Lung (tissue), 12 donors: Measurements from ENCODE around the gene ZNF747. TPM values are rescaled to one million over a fixed set of nuclear protein-coding genes. Genes with fewer than 3 reads are reported as not detected.

Experiments
- ATAC-seq: fragments of 200-7000 bp; cut with Tn5 transposase; one replicate; pipeline ENCODE4 v1.9.1; 2020; ENCODE audit warnings: moderate number of reproducible peaks; ENCODE audit not compliant: insufficient read depth, low FRiP score
- DNase-seq, 3 donors: peaks; one replicate each; pipeline ENCODE4 v3.0.0-alpha.2; 2013 to 2017
- H3K27ac ChIP-seq, 2 donors: one replicate each; pipeline ENCODE4 v1.5.1; 2013; ENCODE audit warnings: mild to moderate bottlenecking in 2 of 2, moderate library complexity in 2 of 2, control low read depth in 1 of 2, inconsistent platforms in 1 of 2, low read depth in 1 of 2, low read length in 1 of 2
- H3K27me3 ChIP-seq, 3 donors: one replicate each; pipeline ENCODE4 v1.5.1; 2013; ENCODE audit warnings: low read length in 2 of 3; ENCODE audit not compliant: control insufficient read depth in 3 of 3, insufficient read depth in 3 of 3
- H3K36me3 ChIP-seq, 4 donors: one replicate each; pipeline ENCODE4 v1.5.1; 2013; ENCODE audit warnings: low read length in 4 of 4, mild to moderate bottlenecking in 1 of 4, moderate library complexity in 1 of 4; ENCODE audit not compliant: control insufficient read depth in 4 of 4, insufficient read depth in 4 of 4
- H3K4me1 ChIP-seq, 5 donors: one replicate each; pipeline ENCODE4 v1.5.1; 2013; ENCODE audit warnings: low read length in 5 of 5, mild to moderate bottlenecking in 2 of 5, moderate library complexity in 1 of 5; ENCODE audit not compliant: control insufficient read depth in 5 of 5, insufficient read depth in 5 of 5
- H3K4me3 ChIP-seq: one replicate; pipeline ENCODE4 v1.5.1; 2013; ENCODE audit warnings: mild to moderate bottlenecking, control low read depth, moderate library complexity
- H3K9ac ChIP-seq, 2 donors: one replicate each; pipeline ENCODE4 v1.5.1; 2013; ENCODE audit warnings: low read length in 2 of 2, control low read depth in 1 of 2; ENCODE audit not compliant: insufficient read depth in 1 of 2
- H3K9me3 ChIP-seq, 4 donors: one replicate each; pipeline ENCODE4 v1.5.1; 2013; ENCODE audit warnings: low read length in 3 of 4, mild to moderate bottlenecking in 1 of 4, moderate library complexity in 1 of 4; ENCODE audit not compliant: control insufficient read depth in 4 of 4, insufficient read depth in 3 of 4
- CTCF ChIP-seq: IDR thresholded peaks from 2 replicates; pipeline ENCODE4 v1.5.1; 2012; ENCODE audit warnings: mild to moderate bottlenecking; ENCODE audit errors: control extremely low read depth, extremely low read depth
- WGBS, 2 donors: extraction: QIAGEN DNeasy Blood & Tissue Kit; methylation state at CpG; one replicate each; pipeline ENCODE4 v1.1.7; 2013; 5-methylcytosine and 5-hydroxymethylcytosine counted together
- polyA plus RNA-seq, 2 donors: library from polyadenylated mRNA; stranded (reverse); fragments of 200-250 nt; gene quantifications; one replicate each; pipeline ENCODE4 v1.2.1, GENCODE V29; 2013
- total RNA-seq, 2 donors: library from RNA; depleted of rRNA in 1 of 2; stranded (reverse); fragments of >200 nt in 1 of 2; gene quantifications; one replicate each; pipeline ENCODE4 v1.2.1, GENCODE V29; 2014 to 2021
- donor health status: control.
- donor health status: control.
- donor health status: Bipolar disorder and iron deficiency.
- donor health status: healthy.
- donor health status: DM: yes; HTN: yes; CAD: no.

ZNF747 gene
- total and polyA plus RNA-seq, 4 donors = 7.1 to 11.7 (median 9.2) TPM

DNA sequence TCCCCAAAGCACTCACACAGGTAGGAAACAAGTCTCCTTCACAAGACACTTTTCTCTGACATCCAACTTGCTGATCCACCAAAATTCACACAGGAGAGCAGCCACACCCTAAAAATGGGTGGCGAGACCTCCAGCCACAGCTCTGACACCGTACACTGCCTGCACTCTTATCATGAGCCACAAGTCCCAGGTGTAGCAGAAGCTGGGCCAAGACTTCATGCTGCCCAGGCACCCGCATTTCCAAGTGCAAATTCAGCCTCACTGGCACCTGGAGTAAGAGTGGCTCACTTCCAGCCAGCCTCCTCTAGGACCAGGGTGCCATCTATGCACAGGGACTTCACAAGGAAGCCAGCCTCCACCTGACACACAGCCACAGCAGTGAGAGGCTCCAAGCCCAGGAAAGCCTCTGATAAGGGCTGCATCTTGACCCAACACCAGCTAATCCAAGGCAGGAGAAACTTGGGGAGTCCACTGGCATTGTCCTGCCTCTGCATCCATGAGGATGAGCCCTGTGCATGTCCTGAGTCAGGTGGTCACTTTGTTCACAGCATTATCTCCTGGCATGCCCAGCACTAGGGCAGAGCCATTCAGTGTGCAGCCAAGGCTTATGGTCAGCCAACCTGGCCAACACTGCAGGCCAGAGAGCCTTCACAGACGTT is 5.7 kb downstream of the ZNF747 start:
- no peak for ATAC-seq
- no peak for DNase-seq
- H3K9me3 ChIP-seq = no peaks in the 10 kb centered on the region
- H3K27me3 ChIP-seq = no peaks in the 10 kb centered on the region
- H3K9ac ChIP-seq = no peak overlapping the region
- WGBS, 2 donors = 78 to 83% methylated on average over 4 of the region's 4 CpGs
- H3K4me1 ChIP-seq = peaks cover 0 to 26% (median 8%) of the 10 kb centered on the region in 5 donors
- TF ChIP-seq CTCF = no peak
- no peak overlapping the region for H3K4me3 ChIP-seq
- peaks cover 0 to 15% (median 7%) of the 10 kb centered on the region in 4 donors for H3K36me3 ChIP-seq
- no peak overlapping the region for H3K27ac ChIP-seq

DNA sequence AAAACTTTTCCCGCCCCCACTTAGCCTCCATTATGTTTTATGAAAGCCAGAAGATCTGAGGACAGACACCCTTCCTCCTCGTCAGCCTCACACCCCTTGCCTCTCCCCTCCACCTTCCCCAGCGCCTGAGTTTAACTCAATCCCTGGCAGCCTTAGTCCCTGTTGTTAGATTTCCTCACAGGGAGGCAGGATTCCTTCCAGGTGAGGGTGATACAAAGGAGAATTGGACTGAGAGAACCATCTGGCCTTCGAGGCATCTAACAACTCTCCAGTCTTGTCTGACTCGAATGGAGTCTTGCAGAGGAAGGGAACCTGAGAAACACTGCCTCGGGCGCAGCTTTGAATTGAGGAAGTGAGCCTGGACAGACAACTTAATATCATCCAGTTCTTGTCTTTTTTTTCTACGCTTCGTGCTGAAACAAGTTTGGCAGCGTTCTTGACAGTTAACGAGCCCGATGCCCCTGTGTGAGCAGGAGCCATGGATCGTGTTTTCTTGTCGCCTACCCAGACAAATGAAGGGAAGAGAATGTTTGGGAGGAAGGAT is 7.0 kb downstream of the ZNF747 start:
- peak in 1 of 3 donors; percentile 55 for DNase-seq
- peaks cover 0 to 17% (median 7%) of the 10 kb centered on the region in 5 donors for H3K4me1 ChIP-seq
- TF ChIP-seq CTCF = no peak
- no peak overlapping the region for H3K4me3 ChIP-seq
- no peaks in the 10 kb centered on the region for H3K9me3 ChIP-seq
- peak overlapping the region; percentile 59 to 95 for H3K9ac ChIP-seq
- H3K27me3 ChIP-seq = no peaks in the 10 kb centered on the region
- WGBS, 2 donors = 5 to 8% methylated on average over 14 of the region's 14 CpGs
- no peak for ATAC-seq
- peak overlapping the region; percentile 74 to 99 for H3K27ac ChIP-seq
- H3K36me3 ChIP-seq = peaks cover 0 to 12% (median 7%) of the 10 kb centered on the region in 4 donors

- peak overlapping the region; percentile 99 to 100 for H3K27ac ChIP-seq
- H3K9ac ChIP-seq = peak overlapping the region; percentile 59 to 95
- peaks cover 0 to 8% (median 6%) of the 10 kb centered on the region in 4 donors for H3K36me3 ChIP-seq
- H3K4me1 ChIP-seq = peaks cover 0 to 17% (median 7%) of the 10 kb centered on the region in 5 donors
- no peaks in the 10 kb centered on the region for H3K27me3 ChIP-seq
- peak overlapping the region; percentile 83 for H3K4me3 ChIP-seq
- whole genome bisulfite sequencing, 2 donors = 0 to 1% methylated on average over 56 to 79 of the region's 79 CpGs
- no peak for TF ChIP-seq CTCF
- peak; percentile 88 for ATAC-seq
- peak; percentile 99 for DNase-seq
- no peaks in the 10 kb centered on the region for H3K9me3 ChIP-seq
Measured at GRCh38 chr16:30526823-30527634, 7.6 kb downstream of the ZNF747 start.
